Neutrophil (primary cell): ENCODE measurements around the gene PPIL6.

Experiments used
- H3K27ac ChIP-seq: fragments of 200-600 bp; sonication (generic); 2 replicates; pipeline ENCODE4 v1.5.1; 2016; ENCODE audit warnings: mild to moderate bottlenecking, moderate library complexity
- H3K27me3 ChIP-seq: fragments of 200-600 bp; sonication (generic); 2 replicates; pipeline ENCODE4 v1.6.0; 2016; ENCODE audit warnings: mild to moderate bottlenecking
- H3K36me3 ChIP-seq: fragments of 200-600 bp; sonication (generic); 2 replicates; pipeline ENCODE4 v1.5.1; 2017
- H3K4me1 ChIP-seq, 2 experiments: fragments of 200-600 bp in 1 of 2; sonication (generic) in 1 of 2; 1 replicate in 1 of 2; 2 replicates in 1 of 2; pipeline versions ENCODE4 v1.5.1 to v1.6.1; 2013 to 2016; ENCODE audit warnings: low read depth in 1 of 2, low read length in 1 of 2, mild to moderate bottlenecking in 1 of 2, moderate library complexity in 1 of 2; ENCODE audit not compliant: control insufficient read depth in 1 of 2, insufficient read depth in 1 of 2
- H3K4me3 ChIP-seq, 2 experiments: fragments of 200-600 bp in 1 of 2; sonication (generic) in 1 of 2; 1 replicate in 1 of 2; 2 replicates in 1 of 2; pipeline ENCODE4 v1.5.1; 2013 to 2016; ENCODE audit warnings: low read depth in 1 of 2, low read length in 1 of 2, mild to moderate bottlenecking in 1 of 2, moderate library complexity in 1 of 2
- H3K9me3 ChIP-seq: fragments of 200-600 bp; sonication (generic); 2 replicates; pipeline ENCODE4 v1.5.1; 2016
- TF ChIP-seq, protein P1 (sequence below): fragments of 200-600 bp; sonication (generic); IDR thresholded peaks from 2 replicates; pipeline ENCODE4 v1.5.1; 2016; ENCODE audit warnings: antibody characterized with exemption

Gene PPIL6

DNA sequence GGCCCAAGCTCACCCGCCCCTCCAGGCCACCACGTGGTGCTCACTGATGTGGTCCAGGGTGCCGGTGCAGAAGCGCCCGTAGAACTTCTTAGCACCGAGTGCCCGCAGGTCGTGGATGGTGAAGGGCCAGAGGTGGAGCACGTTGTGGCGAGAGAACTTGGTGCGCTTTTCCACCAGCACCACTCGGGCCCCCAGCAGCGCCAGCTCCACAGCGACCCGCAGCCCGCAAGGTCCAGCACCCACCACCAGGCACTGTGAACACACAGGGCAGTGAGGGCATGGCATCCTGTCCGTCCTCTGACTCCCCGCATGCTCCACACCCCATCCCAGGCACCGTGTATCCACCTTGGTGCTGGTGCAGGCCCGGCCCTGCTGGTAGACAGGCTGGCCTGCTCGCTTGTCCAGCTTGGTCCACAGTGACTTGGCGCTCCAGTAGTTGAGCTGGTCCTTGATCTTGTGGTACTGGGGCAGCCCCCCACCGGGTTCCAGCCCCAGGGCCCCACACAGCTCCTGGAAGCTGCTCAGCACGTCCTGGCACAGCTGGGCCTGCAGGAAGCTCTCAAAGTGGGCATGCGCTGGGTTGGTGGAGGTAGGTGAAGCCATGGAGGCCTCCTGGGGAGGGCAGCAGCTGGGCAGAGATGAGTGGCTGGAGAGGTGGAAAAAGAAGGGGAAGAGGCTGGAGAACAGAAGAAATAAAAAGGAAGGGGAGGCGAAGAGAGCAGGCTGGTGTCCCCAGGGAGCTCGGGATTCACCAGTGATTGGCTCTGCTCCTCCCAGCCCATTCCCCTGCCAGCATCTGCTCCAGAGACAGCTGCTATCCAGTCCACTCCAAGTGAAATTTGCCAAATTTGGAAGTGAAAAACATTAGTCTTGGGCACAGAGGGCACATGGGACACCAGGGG, 13.4 kb upstream of the PPIL6 start:
- Histone ChIP-seq H3K27ac (peak overlapping the region; percentile 95), H3K4me3 (peak overlapping the region; percentile 75 to 97), H3K27me3 (no peaks in the 10 kb centered on the region), H3K36me3 (peaks cover 51% of the 10 kb centered on the region), H3K9me3 (no peaks in the 10 kb centered on the region), H3K4me1 (peaks cover 66 to 70% of the 10 kb centered on the region in 2 experiments)
- TF ChIP-seq, protein P1, sequence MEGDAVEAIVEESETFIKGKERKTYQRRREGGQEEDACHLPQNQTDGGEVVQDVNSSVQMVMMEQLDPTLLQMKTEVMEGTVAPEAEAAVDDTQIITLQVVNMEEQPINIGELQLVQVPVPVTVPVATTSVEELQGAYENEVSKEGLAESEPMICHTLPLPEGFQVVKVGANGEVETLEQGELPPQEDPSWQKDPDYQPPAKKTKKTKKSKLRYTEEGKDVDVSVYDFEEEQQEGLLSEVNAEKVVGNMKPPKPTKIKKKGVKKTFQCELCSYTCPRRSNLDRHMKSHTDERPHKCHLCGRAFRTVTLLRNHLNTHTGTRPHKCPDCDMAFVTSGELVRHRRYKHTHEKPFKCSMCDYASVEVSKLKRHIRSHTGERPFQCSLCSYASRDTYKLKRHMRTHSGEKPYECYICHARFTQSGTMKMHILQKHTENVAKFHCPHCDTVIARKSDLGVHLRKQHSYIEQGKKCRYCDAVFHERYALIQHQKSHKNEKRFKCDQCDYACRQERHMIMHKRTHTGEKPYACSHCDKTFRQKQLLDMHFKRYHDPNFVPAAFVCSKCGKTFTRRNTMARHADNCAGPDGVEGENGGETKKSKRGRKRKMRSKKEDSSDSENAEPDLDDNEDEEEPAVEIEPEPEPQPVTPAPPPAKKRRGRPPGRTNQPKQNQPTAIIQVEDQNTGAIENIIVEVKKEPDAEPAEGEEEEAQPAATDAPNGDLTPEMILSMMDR: no peak

DNA sequence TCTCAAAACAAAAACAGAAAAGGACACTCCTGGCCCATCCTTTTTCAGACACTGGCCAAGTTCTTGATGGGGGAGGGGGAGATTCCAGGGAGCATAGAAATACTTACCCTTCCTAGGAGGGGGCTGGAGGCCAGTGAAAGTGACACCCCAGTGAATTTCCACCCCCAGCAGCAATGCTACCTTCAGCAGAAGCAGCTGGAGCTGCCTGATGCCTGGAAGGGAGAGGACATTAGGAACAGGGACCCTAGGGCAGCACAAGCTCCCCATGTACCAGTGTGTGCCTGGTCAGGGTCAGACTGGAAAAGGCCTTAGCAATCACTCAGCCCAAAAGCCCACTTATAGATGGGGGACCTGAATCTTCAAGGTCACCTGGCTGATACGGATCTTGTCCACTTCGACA, 12.7 kb upstream of the PPIL6 start:
- Histone ChIP-seq H3K36me3 (peaks cover 58% of the 10 kb centered on the region), H3K4me3 (peak overlapping the region in 1 of 2 experiments; percentile 75), H3K27me3 (no peaks in the 10 kb centered on the region), H3K27ac (peak overlapping the region; percentile 95), H3K4me1 (peaks cover 62 to 64% of the 10 kb centered on the region in 2 experiments), H3K9me3 (no peaks in the 10 kb centered on the region)
- TF ChIP-seq, protein P1: no peak

DNA sequence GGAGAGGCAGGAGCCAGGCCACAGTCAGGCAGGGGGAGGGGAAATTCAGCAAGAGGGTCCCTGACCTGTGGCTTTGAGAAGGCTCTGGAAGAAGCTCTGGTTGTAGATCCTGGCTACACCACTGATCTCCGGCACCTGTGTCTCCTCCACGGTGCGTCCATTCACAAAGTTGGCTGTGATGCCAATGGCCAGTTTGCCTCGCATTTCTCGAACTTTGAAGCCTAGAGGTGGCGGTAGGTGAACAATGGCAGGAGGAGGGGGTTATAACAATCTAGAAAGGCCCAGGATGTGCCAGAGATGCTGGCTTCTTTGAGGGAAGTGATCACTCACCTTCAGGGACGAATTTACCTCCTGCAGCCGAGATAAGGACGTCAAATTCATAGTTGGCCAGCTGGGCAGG, 11.8 kb upstream of the PPIL6 start:
- no peak overlapping the region for H3K4me3 ChIP-seq
- peaks cover 60 to 64% of the 10 kb centered on the region in 2 experiments for H3K4me1 ChIP-seq
- H3K27me3 ChIP-seq: no peaks in the 10 kb centered on the region
- peaks cover 67% of the 10 kb centered on the region for H3K36me3 ChIP-seq
- TF ChIP-seq, protein P1: no peak
- H3K9me3 ChIP-seq: no peaks in the 10 kb centered on the region
- peak overlapping the region; percentile 95 for H3K27ac ChIP-seq

DNA sequence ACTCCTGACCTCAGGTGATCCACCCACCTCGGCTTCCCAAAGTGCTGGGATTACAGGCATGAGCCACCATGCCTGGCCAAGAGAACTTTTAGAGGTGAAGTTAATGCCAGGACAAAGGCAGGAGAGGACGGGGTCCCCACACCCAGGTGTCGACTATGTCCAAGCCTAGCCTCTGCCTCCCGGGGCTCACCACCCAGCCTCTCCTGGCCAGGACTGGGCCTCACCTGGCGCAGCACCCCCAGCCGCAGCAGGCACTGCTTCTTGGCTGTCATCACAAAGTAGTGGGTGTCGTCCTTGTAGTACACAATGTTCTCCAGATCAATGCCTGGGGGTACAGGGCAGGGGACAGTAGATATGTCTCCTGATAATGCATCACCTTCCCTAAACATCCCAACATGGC, 10.9 kb upstream of the PPIL6 start:
- H3K36me3 ChIP-seq: peaks cover 75% of the 10 kb centered on the region
- H3K4me1 ChIP-seq: peaks cover 52 to 56% of the 10 kb centered on the region in 2 experiments
- H3K4me3 ChIP-seq: no peak overlapping the region
- H3K27me3 ChIP-seq: no peaks in the 10 kb centered on the region
- no peaks in the 10 kb centered on the region for H3K9me3 ChIP-seq
- peak overlapping the region; percentile 95 for H3K27ac ChIP-seq
- TF ChIP-seq, protein P1: no peak

DNA sequence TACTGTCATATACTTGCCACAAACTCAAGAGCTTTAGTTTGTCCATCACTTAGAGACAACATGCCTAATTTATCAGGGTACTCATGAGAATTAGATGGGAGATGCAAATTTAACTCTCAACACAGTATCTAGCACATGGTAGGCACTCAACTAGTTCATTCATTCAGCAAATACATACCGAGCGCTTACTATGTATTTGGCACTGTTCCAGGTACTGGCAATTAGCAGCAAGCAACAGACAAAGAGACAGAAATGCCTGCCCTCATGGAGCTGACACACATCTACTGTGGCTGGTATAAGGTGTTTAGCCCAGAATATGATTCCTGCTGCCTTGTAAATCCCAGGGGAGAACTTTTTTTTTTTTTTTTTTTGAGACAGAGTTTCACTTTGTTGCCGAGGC, 10.4 kb upstream of the PPIL6 start:
- H3K4me3 ChIP-seq: no peak overlapping the region
- H3K27me3 ChIP-seq: no peaks in the 10 kb centered on the region
- H3K36me3 ChIP-seq: peaks cover 81% of the 10 kb centered on the region
- H3K4me1 ChIP-seq: peaks cover 48 to 50% of the 10 kb centered on the region in 2 experiments
- TF ChIP-seq, protein P1: no peak
- H3K27ac ChIP-seq: no peak overlapping the region
- no peaks in the 10 kb centered on the region for H3K9me3 ChIP-seq
